GM12878 (cell line): ENCODE data around the gene DCAF7. TPM values are rescaled to one million over a fixed set of nuclear protein-coding genes. Genes with fewer than 3 reads are reported as not detected.

ENCODE experiments used
- ATAC-seq: fragments of 200-7000 bp; cut with Tn5 transposase; 3 replicates; pipeline ENCODE4 v1.9.1; 2020; ENCODE audit warnings: mild to moderate bottlenecking, moderate library complexity
- BruUV-seq: library from RNA; stranded (reverse); fragments of 400-500 nt; replicated peaks from 2 replicates; lab custom pipeline; 2021; lab: Mats Ljungman, UMichigan
- CTCF ChIA-PET: fragments of 300-600 bp; sonication (Branson Sonifier 250); formaldehyde crosslinking; extraction: SDS; loops from one replicate; lab custom pipeline; 2021; ENCODE audit warnings: inconsistent platforms; lab: Yijun Ruan, JAX
- POLR2A ChIA-PET: fragments of 350-600 bp; formaldehyde crosslinking; extraction: SDS; loops from one replicate; lab custom pipeline; 2021; ENCODE audit warnings: inconsistent platforms; lab: Charles Lee
- RAD21 ChIA-PET: fragments of 300-600 bp; sonication (Branson Sonifier 250); formaldehyde crosslinking; loops from one replicate; lab custom pipeline; 2023; ENCODE audit warnings: antibody characterized with exemption; ENCODE audit not compliant: unreplicated experiment; lab: Charles Lee
- SMC1A ChIA-PET: fragments of 300-600 bp; sonication (Branson Sonifier 250); formaldehyde crosslinking; loops from one replicate; lab custom pipeline; 2023; ENCODE audit not compliant: unreplicated experiment, uncharacterized antibody; lab: Charles Lee
- DNase-seq: peaks from one replicate; pipeline ENCODE4 v3.0.0-alpha.2; 2011; ENCODE audit warnings: low read depth, low spot score
- FAIRE-seq: peaks from 3 replicates; lab custom pipeline; 2011; peaks lifted over from hg19 to GRCh38; lab: Jason Lieb, UNC
- H2AFZ ChIP-seq: 2 replicates; pipeline ENCODE4 v1.6.0; 2011; ENCODE audit warnings: low read depth, low read length, control low read depth; ENCODE audit not compliant: control insufficient read depth
- H3K27ac ChIP-seq: 2 replicates; pipeline ENCODE4 v1.5.1; 2011; ENCODE audit warnings: control low read depth; ENCODE audit not compliant: control insufficient read depth, insufficient read depth
- H3K27me3 ChIP-seq, 2 experiments: replicated peaks in 1 of 2; 2 replicates each; pipeline versions ENCODE4 v1.6.0 to v1.6.1; 2011; ENCODE audit warnings: low read length in 1 of 2; ENCODE audit not compliant: control insufficient read depth in 2 of 2, insufficient read depth in 2 of 2
- H3K36me3 ChIP-seq, 2 experiments: 2 replicates each; pipeline ENCODE4 v1.5.1; 2011; ENCODE audit warnings: low read length in 1 of 2; ENCODE audit not compliant: control insufficient read depth in 2 of 2, insufficient read depth in 2 of 2
- H3K4me1 ChIP-seq: 2 replicates; pipeline ENCODE4 v1.6.1; 2011; ENCODE audit warnings: mild to moderate bottlenecking, low read length, moderate library complexity, mixed read lengths; ENCODE audit not compliant: control insufficient read depth, insufficient read depth
- H3K4me2 ChIP-seq: 2 replicates; pipeline ENCODE4 v1.6.0; 2011; ENCODE audit warnings: control low read depth; ENCODE audit not compliant: control insufficient read depth, insufficient read depth
- H3K4me3 ChIP-seq: fragments of 200-600 bp; sonication (generic); 2 replicates; pipeline ENCODE4 v1.5.1; 2016
- H3K79me2 ChIP-seq: 2 replicates; pipeline ENCODE4 v1.6.0; 2011; ENCODE audit warnings: low read length; ENCODE audit not compliant: control insufficient read depth, insufficient read depth
- H3K9ac ChIP-seq: 2 replicates; pipeline ENCODE4 v1.8.0; 2011; ENCODE audit warnings: low read length, control low read depth, mixed read lengths; ENCODE audit not compliant: control insufficient read depth, insufficient read depth
- H3K9me3 ChIP-seq: replicated peaks from 3 replicates; pipeline ENCODE4 v1.5.1; 2011; ENCODE audit warnings: mild to moderate bottlenecking, low read length; ENCODE audit not compliant: control insufficient read depth, insufficient read depth
- H4K20me1 ChIP-seq: 2 replicates; pipeline ENCODE4 v1.6.0; 2011; ENCODE audit not compliant: control insufficient read depth, insufficient read depth
- DPF2 ChIP-seq: fragments of 450-650 bp; IDR thresholded peaks from 2 replicates; pipeline ENCODE4 v1.6.1; 2017; ENCODE audit warnings: mild to moderate bottlenecking
- JUND ChIP-seq: IDR thresholded peaks from 2 replicates; pipeline ENCODE4 v1.6.1; 2012; ENCODE audit warnings: low read depth, mild to moderate bottlenecking, low read length, improper control_type of control experiment, moderate library complexity
- NFXL1 ChIP-seq: fragments of 450-650 bp; IDR thresholded peaks from 2 replicates; pipeline ENCODE4 v1.6.1; 2017; ENCODE audit warnings: antibody characterized with exemption, mild to moderate bottlenecking, borderline replicate concordance
- WGBS: methylation state at CpG from one replicate; pipeline ENCODE4 v1.1.6; 2016; ENCODE audit warnings: low lambda C conversion rate; ENCODE audit not compliant: insufficient replicate concordance, insufficient coverage; ENCODE audit errors: missing lambda C conversion rate; 5-methylcytosine and 5-hydroxymethylcytosine counted together
- in situ Hi-C: fragments of 300-500 bp; cut with MboI; formaldehyde crosslinking; loops from 9 replicates; pipeline ENCODE4 v1.14.3; 2018; ENCODE audit warnings: mixed read lengths
- intact Hi-C: fragments of 100-400 bp; cut with micrococcal nuclease; formaldehyde crosslinking; loops from one replicate; pipeline ENCODE4 v1.14.2; 2022; ENCODE audit not compliant: unreplicated experiment
- polyA plus RNA-seq, 11 experiments: library from polyadenylated mRNA; depleted of rRNA in 4 of 11; unstranded in 6 of 11; stranded (reverse) in 5 of 11; fragments of >200 nt; fragmentation: Nextera tagmentation in 4 of 11; fragmentation: Illumina TruSeq in 1 of 11; extraction: Ambion mirVana in 4 of 11; extraction: Trizol in 1 of 11; gene quantifications; 1 replicate in 1 of 11; 2 replicates in 10 of 11; pipeline versions ENCODE4 v1.2.1 to v1.2.3, GENCODE V29; 2011 to 2016; ENCODE audit warnings: inconsistent platforms in 2 of 11, missing spikeins in 2 of 11, low read depth in 1 of 11
- total RNA-seq, 4 experiments: library from RNA; depleted of rRNA in 3 of 4; stranded (reverse); fragments of >200 nt in 3 of 4; fragmentation: Illumina TruSeq in 1 of 4; extraction: Trizol in 1 of 4; gene quantifications; 2 replicates each; pipeline versions ENCODE4 v1.2.1 to v1.2.3, GENCODE V29; 2013 to 2021
- TF ChIP-seq, protein P1 (sequence below): fragments of 450-650 bp; IDR thresholded peaks from 2 replicates; pipeline ENCODE4 v1.6.1; 2017; ENCODE audit warnings: borderline replicate concordance
- TF ChIP-seq, protein P2 (sequence below), 3 experiments: IDR thresholded peaks in 2 of 3; conservative IDR thresholded peaks in 1 of 3; 2 replicates each; pipeline ENCODE4 v1.5.1; 2011; ENCODE audit warnings: low read depth in 3 of 3, low read length in 3 of 3, mild to moderate bottlenecking in 3 of 3, control low read depth in 2 of 3, moderate library complexity in 2 of 3, inconsistent platforms in 1 of 3, mixed read lengths in 1 of 3; ENCODE audit not compliant: control insufficient read depth in 2 of 3, insufficient read depth in 1 of 3; ENCODE audit errors: extremely low read depth in 1 of 3
- TF ChIP-seq, protein P3 (sequence below): fragments of 150-350 bp; IDR thresholded peaks from 2 replicates; pipeline ENCODE4 v1.6.1; 2016; ENCODE audit warnings: low read depth, low read length
- TF ChIP-seq, protein P4 (sequence below): IDR thresholded peaks from 2 replicates; pipeline ENCODE4 v1.6.1; 2012; ENCODE audit warnings: mild to moderate bottlenecking, low read depth, low read length

DCAF7 gene
- total and polyA plus RNA-seq, 10 of the 15 experiments (the other 5 are each of a cell fraction or from before 2014, with no cell fraction given) = 27.0 to 103 (median 54.5) TPM

DNA sequence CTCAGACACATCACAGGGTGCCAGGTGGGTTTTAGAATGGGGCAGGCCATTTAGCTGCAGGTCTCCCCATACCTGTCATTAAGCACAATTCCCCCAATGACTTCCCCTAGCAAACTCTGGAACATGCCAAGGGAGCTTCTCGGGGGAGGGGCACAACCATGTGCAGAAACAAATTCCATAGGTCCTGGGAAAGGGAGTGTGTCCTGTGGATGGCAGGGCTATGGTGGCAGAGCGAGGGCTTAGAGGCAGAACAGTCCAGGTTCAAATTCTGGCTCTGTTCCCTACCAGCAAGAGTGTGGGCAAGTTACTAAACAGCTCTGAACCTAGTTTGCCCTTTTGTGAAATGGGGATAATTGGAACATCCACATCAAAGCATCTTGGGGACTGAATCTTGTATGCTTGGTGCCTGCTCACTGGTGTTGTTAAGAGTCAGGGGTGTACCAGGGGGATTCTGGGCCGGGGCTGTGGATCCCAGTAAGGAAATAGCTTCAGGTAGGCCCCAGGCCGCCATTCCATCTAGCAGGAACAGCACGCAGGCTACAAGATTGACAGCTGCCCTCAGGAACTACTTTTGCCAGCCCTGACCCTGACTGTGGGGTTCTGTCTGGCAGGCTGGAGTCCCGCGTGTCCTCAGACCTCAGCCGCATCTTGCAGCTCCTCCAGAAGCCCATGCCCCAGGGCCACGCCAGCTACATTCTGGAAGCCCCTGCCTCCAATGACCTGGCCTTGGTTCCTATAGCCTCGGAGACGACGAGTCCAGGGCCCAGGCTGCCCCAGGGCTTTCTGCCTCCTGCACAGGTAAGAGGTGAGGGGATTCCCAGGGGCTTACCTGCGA is 5.6 kb upstream of the DCAF7 start:
- Histone ChIP-seq H3K9ac (no peak overlapping the region), H3K9me3 (no peaks in the 10 kb centered on the region), H3K27ac (no peak overlapping the region), H2AFZ (no peak overlapping the region), H3K4me3 (no peak overlapping the region), H3K4me2 (no peak overlapping the region), H3K79me2 (peaks cover 4% of the 10 kb centered on the region), H4K20me1 (no peaks in the 10 kb centered on the region), H3K4me1 (peaks cover 7% of the 10 kb centered on the region), H3K27me3 (no peaks in the 10 kb centered on the region), H3K36me3 (no peaks in the 10 kb centered on the region)
- 45% methylated on average over 12 of the region's 13 CpGs for WGBS
- ChIA-PET RAD21 (no interaction called here), SMC1A (no interaction called here), CTCF (interaction anchor here (0.6 to 1.6 kb wide), 3 partner anchors 16 to 67 kb away, joined by 3 to 8 read pairs (median 3); no protein-coding TSS in a partner anchor), POLR2A (interaction anchor here (1.3 kb wide), 1 partner anchor 10 kb away, joined by 3 read pairs; no protein-coding TSS in a partner anchor)
- ATAC-seq (no peak), DNase-seq (no peak), FAIRE-seq (no peak)
- no TSS peak for BruUV-seq
- intact Hi-C loops = no loop called here
- in situ Hi-C loops = no loop called here
- TF ChIP-seq, protein P1, sequence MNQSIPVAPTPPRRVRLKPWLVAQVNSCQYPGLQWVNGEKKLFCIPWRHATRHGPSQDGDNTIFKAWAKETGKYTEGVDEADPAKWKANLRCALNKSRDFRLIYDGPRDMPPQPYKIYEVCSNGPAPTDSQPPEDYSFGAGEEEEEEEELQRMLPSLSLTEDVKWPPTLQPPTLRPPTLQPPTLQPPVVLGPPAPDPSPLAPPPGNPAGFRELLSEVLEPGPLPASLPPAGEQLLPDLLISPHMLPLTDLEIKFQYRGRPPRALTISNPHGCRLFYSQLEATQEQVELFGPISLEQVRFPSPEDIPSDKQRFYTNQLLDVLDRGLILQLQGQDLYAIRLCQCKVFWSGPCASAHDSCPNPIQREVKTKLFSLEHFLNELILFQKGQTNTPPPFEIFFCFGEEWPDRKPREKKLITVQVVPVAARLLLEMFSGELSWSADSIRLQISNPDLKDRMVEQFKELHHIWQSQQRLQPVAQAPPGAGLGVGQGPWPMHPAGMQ = no peak
- TF ChIP-seq DPF2 (no peak), NFXL1 (no peak), JUND (no peak)
- TF ChIP-seq, protein P2, sequence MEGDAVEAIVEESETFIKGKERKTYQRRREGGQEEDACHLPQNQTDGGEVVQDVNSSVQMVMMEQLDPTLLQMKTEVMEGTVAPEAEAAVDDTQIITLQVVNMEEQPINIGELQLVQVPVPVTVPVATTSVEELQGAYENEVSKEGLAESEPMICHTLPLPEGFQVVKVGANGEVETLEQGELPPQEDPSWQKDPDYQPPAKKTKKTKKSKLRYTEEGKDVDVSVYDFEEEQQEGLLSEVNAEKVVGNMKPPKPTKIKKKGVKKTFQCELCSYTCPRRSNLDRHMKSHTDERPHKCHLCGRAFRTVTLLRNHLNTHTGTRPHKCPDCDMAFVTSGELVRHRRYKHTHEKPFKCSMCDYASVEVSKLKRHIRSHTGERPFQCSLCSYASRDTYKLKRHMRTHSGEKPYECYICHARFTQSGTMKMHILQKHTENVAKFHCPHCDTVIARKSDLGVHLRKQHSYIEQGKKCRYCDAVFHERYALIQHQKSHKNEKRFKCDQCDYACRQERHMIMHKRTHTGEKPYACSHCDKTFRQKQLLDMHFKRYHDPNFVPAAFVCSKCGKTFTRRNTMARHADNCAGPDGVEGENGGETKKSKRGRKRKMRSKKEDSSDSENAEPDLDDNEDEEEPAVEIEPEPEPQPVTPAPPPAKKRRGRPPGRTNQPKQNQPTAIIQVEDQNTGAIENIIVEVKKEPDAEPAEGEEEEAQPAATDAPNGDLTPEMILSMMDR (IDR thresholded peaks at IDR 0.05 in 2 of 3, conservative IDR thresholded peaks at IDR 0.05 in 1 of 3; ENCODE audit: control insufficient read depth in 2 of 3, extremely low read depth in 1 of 3, insufficient read depth in 1 of 3, low read depth in 3 of 3, low read length in 3 of 3) = no peak
- TF ChIP-seq, protein P3, sequence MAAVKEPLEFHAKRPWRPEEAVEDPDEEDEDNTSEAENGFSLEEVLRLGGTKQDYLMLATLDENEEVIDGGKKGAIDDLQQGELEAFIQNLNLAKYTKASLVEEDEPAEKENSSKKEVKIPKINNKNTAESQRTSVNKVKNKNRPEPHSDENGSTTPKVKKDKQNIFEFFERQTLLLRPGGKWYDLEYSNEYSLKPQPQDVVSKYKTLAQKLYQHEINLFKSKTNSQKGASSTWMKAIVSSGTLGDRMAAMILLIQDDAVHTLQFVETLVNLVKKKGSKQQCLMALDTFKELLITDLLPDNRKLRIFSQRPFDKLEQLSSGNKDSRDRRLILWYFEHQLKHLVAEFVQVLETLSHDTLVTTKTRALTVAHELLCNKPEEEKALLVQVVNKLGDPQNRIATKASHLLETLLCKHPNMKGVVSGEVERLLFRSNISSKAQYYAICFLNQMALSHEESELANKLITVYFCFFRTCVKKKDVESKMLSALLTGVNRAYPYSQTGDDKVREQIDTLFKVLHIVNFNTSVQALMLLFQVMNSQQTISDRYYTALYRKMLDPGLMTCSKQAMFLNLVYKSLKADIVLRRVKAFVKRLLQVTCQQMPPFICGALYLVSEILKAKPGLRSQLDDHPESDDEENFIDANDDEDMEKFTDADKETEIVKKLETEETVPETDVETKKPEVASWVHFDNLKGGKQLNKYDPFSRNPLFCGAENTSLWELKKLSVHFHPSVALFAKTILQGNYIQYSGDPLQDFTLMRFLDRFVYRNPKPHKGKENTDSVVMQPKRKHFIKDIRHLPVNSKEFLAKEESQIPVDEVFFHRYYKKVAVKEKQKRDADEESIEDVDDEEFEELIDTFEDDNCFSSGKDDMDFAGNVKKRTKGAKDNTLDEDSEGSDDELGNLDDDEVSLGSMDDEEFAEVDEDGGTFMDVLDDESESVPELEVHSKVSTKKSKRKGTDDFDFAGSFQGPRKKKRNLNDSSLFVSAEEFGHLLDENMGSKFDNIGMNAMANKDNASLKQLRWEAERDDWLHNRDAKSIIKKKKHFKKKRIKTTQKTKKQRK = no peak
- TF ChIP-seq, protein P4, sequence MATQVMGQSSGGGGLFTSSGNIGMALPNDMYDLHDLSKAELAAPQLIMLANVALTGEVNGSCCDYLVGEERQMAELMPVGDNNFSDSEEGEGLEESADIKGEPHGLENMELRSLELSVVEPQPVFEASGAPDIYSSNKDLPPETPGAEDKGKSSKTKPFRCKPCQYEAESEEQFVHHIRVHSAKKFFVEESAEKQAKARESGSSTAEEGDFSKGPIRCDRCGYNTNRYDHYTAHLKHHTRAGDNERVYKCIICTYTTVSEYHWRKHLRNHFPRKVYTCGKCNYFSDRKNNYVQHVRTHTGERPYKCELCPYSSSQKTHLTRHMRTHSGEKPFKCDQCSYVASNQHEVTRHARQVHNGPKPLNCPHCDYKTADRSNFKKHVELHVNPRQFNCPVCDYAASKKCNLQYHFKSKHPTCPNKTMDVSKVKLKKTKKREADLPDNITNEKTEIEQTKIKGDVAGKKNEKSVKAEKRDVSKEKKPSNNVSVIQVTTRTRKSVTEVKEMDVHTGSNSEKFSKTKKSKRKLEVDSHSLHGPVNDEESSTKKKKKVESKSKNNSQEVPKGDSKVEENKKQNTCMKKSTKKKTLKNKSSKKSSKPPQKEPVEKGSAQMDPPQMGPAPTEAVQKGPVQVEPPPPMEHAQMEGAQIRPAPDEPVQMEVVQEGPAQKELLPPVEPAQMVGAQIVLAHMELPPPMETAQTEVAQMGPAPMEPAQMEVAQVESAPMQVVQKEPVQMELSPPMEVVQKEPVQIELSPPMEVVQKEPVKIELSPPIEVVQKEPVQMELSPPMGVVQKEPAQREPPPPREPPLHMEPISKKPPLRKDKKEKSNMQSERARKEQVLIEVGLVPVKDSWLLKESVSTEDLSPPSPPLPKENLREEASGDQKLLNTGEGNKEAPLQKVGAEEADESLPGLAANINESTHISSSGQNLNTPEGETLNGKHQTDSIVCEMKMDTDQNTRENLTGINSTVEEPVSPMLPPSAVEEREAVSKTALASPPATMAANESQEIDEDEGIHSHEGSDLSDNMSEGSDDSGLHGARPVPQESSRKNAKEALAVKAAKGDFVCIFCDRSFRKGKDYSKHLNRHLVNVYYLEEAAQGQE = no peak
